Measurements from ENCODE around the gene HLA-DPB1.
A peak's percentile ranks its signal among the peaks of the same experiment; 100 is the strongest.
"Not testable (repeated sequence)": the region's sequence is repeated elsewhere in the genome, so short reads cannot be mapped to it uniquely, and the experiment has no call there.

HLA-DPB1 gene

GRCh38 chr6:33071569-33071968 is 4.2 kb upstream of the HLA-DPB1 start:
- DNase-seq (ENCODE audit: low spot score), result no peak

- no peak for DNase-seq (ENCODE audit: low spot score)
Observed at GRCh38 chr6:33072508-33073100, 3.2 kb upstream of the HLA-DPB1 start.

GRCh38 chr6:33073431-33073871 is 2.3 kb upstream of the HLA-DPB1 start, which contains the start of gene HLA-DPA1:
HLA-DPA1 (minus strand) TSS chr6:33073649.
- no peak for DNase-seq (ENCODE audit: low spot score)

- no peak for DNase-seq (ENCODE audit: low spot score)
Observed at GRCh38 chr6:33075208-33075567, 602 bp upstream of the HLA-DPB1 start.

GRCh38 chr6:33076406-33076934 is 680 bp downstream of the HLA-DPB1 start:
- no peak for DNase-seq (ENCODE audit: low spot score)

- no peak for DNase-seq (ENCODE audit: low spot score)
Observed at GRCh38 chr6:33077908-33078307, 2.1 kb downstream of the HLA-DPB1 start.

GRCh38 chr6:33078442-33078841 is 2.7 kb downstream of the HLA-DPB1 start:
- DNase-seq (ENCODE audit: low spot score), result no peak

GRCh38 chr6:33078919-33079521 is 3.2 kb downstream of the HLA-DPB1 start:
- no peak for DNase-seq (ENCODE audit: low spot score)

- no peak for DNase-seq (ENCODE audit: low spot score)
Observed at GRCh38 chr6:33079580-33079979, 3.8 kb downstream of the HLA-DPB1 start.

GRCh38 chr6:33080127-33081089 is 4.6 kb downstream of the HLA-DPB1 start:
- DNase-seq (ENCODE audit: low spot score), result no peak

- no peak for DNase-seq (ENCODE audit: low spot score)
Observed at GRCh38 chr6:33081098-33081824, 5.5 kb downstream of the HLA-DPB1 start.

- peak; percentile 9 for DNase-seq (ENCODE audit: low spot score)
Observed at GRCh38 chr6:33082702-33083101, 6.9 kb downstream of the HLA-DPB1 start.

- DNase-seq (ENCODE audit: low spot score), result no peak
Observed at GRCh38 chr6:33085627-33086026, 9.8 kb downstream of the HLA-DPB1 start.

- DNase-seq (ENCODE audit: low spot score), result no peak
Observed at GRCh38 chr6:33088258-33088930, 12.6 kb downstream of the HLA-DPB1 start.

GRCh38 chr6:33088931-33089620 is 13.3 kb downstream of the HLA-DPB1 start:
- DNase-seq (ENCODE audit: low spot score), result no peak

- DNase-seq (ENCODE audit: low spot score), result peak; percentile 20
Observed at GRCh38 chr6:33091957-33092356, 16.2 kb downstream of the HLA-DPB1 start.

- no peak for DNase-seq (ENCODE audit: low spot score)
Observed at GRCh38 chr6:33092385-33092784, 16.6 kb downstream of the HLA-DPB1 start.

- DNase-seq (ENCODE audit: low spot score), result no peak
Observed at GRCh38 chr6:33093855-33094254, 18.1 kb downstream of the HLA-DPB1 start.

- no peak for DNase-seq (ENCODE audit: low spot score)
Observed at GRCh38 chr6:33095681-33096080, 19.9 kb downstream of the HLA-DPB1 start.

GRCh38 chr6:33101121-33101737 is 25.4 kb downstream of the HLA-DPB1 start:
- DNase-seq (ENCODE audit: low spot score), result not testable (repeated sequence)
